ENCODE results near the gene TTI1.

TTI1 gene

DNA sequence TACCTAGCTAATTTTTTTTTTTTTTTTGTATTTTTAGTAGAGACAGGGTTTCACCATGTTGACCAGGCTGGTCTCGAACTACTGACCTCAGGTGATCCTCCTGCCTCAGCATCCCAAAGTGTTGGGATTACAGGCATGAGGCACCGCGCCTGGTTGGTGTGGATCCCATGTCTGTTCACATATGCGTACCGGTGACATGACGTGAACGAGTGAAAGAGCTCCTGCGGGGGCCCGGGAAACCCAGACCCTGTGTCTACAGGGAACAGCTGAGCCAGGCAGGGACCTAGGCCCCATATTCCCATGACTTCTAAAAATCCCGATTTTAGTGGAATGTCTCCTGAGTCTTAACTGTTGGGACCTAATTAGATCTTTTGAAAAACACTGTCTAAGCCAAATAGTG lies 97.2 kb downstream of the TTI1 start:
- no peaks in the 10 kb centered on the region for H3K36me3 Mint-ChIP-seq (ENCODE audit: low read depth)
- no peaks in the 10 kb centered on the region for H3K9me3 Mint-ChIP-seq
- no peak overlapping the region for H3K27ac Mint-ChIP-seq
- TF ChIP-seq CTCF (IDR thresholded peaks at IDR 0.05; ENCODE audit: unreplicated experiment in 3 of 3), result no peak
- H3K27me3 Mint-ChIP-seq (ENCODE audit: low read depth), result peaks cover 8% of the 10 kb centered on the region
- H3K4me1 Mint-ChIP-seq, result peaks cover 8% of the 10 kb centered on the region
- H3K4me3 Mint-ChIP-seq, result no peak overlapping the region

GRCh38 chr20:37935435-37935834 lies 97.8 kb downstream of the TTI1 start:
- Mint-ChIP-seq H3K27me3 (ENCODE audit: low read depth) (peaks cover 8% of the 10 kb centered on the region), H3K27ac (no peak overlapping the region), H3K9me3 (no peaks in the 10 kb centered on the region), H3K4me3 (no peak overlapping the region), H3K36me3 (ENCODE audit: low read depth) (no peaks in the 10 kb centered on the region), H3K4me1 (peaks cover 8% of the 10 kb centered on the region)
- no peak for TF ChIP-seq CTCF (IDR thresholded peaks at IDR 0.05; ENCODE audit: unreplicated experiment in 3 of 3)

DNA sequence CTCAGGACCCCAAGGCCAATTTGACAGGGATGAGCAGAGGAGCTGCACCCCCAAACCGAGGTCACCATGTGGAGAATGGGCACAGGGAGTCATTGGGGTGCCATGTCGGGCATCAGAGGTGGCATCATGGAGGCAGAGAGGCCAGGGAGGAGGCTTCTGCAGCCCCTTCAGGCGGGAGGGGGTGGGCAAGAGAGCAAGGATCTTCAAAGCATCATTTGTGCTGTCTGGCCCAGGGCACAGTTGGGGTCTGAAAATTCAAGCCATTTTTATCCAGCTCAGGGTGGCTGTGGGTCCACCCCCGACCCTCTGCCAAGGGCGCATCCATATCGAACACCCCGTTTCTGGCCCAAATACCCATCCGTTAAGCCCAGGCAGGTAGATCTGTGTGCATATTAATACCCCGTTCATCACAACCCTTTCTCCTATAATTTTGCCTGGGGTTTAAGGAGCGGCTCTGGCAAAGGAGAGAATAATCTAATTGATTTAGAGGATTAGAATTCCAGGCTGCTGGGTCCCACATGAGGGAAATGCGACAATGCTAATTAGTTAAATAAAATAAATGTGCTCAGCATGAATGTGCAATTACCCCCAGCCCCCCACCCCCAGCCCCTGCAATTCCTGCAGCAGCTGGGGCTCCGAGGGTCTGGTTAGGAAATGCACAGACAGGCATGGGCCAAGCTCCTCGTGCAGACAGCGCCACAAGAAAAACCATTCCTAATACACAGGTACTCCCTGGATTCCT lies 98.5 kb downstream of the TTI1 start:
- H3K36me3 Mint-ChIP-seq (ENCODE audit: low read depth), result no peaks in the 10 kb centered on the region
- H3K4me1 Mint-ChIP-seq, result peaks cover 8% of the 10 kb centered on the region
- H3K27me3 Mint-ChIP-seq (ENCODE audit: low read depth), result peaks cover 8% of the 10 kb centered on the region
- H3K27ac Mint-ChIP-seq, result no peak overlapping the region
- no peak for TF ChIP-seq CTCF (IDR thresholded peaks at IDR 0.05; ENCODE audit: unreplicated experiment in 3 of 3)
- H3K4me3 Mint-ChIP-seq, result no peak overlapping the region
- H3K9me3 Mint-ChIP-seq, result no peaks in the 10 kb centered on the region

DNA sequence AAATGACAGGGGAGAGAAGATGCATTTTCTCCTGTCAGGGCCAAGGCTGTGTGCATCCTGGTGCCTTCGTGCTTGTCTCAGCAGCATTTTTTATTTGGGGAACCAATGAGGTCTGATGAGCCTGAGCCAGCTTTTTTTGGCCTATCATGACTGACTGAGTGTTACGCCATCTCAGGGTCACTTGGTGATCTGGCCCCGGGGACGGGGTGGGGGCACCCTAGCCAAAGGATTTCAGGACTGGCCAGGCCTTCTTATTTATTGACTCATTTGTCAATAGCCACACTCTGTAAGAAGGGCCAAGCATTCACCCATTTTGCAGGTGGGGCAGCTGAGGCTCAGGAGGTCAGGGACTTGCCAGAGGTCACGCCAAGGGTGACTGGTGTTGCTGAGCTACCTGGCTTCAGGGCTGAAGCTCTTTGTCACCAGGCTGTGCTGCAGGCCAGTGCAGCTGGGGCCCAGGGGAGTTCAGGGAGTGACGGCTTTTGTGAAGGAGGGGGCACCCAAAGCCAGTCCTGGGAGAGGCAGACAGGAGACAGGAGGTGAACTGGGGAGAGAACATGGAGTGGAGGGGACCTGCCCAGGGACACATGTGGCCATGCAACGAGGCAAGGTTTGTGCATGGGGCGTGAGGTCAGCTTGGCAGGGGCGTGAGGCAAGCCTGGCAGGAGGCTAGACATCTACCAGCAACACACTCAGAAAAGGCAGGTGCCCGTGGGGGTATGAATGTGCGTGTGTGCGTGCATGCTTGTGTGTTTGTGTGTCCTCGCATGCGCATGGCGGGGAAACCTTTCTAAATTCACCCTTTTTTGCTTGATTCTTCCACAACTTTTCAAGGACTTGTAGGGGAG lies 99.2 kb downstream of the TTI1 start:
- no peaks in the 10 kb centered on the region for H3K36me3 Mint-ChIP-seq (ENCODE audit: low read depth)
- H3K4me3 Mint-ChIP-seq, result no peak overlapping the region
- H3K27ac Mint-ChIP-seq, result no peak overlapping the region
- TF ChIP-seq CTCF (IDR thresholded peaks at IDR 0.05; ENCODE audit: unreplicated experiment in 3 of 3), result no peak
- H3K4me1 Mint-ChIP-seq, result peaks cover 8% of the 10 kb centered on the region
- H3K9me3 Mint-ChIP-seq, result no peaks in the 10 kb centered on the region
- H3K27me3 Mint-ChIP-seq (ENCODE audit: low read depth), result peaks cover 8% of the 10 kb centered on the region
